Activated naive CD4-positive, alpha-beta T cell treated with anti-CD3 and anti-CD28 coated beads, Interleukin-2, amount 50 U/mL, for 16 hours (primary cell): Measurements from ENCODE around the gene RNLS.
"Not testable (repeated sequence)": the region's sequence is repeated elsewhere in the genome, so short reads cannot be mapped to it uniquely, and the experiment has no call there.

Experiments
- DNase-seq: peaks from one replicate; pipeline ENCODE4 v3.0.0-alpha.2; 2020

Gene RNLS

GRCh38 chr10:88521791-88522190 lies 61.3 kb downstream of the RNLS start:
- DNase-seq: no peak

- no peak for DNase-seq
These were observed 67.9 kb downstream of the RNLS start for GRCh38 chr10:88515235-88515634.

GRCh38 chr10:88512599-88512998 lies 70.5 kb downstream of the RNLS start:
- DNase-seq: no peak

- no peak for DNase-seq
These were observed 74.3 kb downstream of the RNLS start for GRCh38 chr10:88508796-88509195.

GRCh38 chr10:88507826-88508453 lies 75.2 kb downstream of the RNLS start:
- DNase-seq: no peak

GRCh38 chr10:88507404-88507803 lies 75.7 kb downstream of the RNLS start:
- DNase-seq: no peak

GRCh38 chr10:88505680-88506215 lies 77.4 kb downstream of the RNLS start:
- no peak for DNase-seq

GRCh38 chr10:88505265-88505664 lies 77.9 kb downstream of the RNLS start:
- DNase-seq: no peak

- DNase-seq: no peak
These were observed 82.5 kb downstream of the RNLS start for GRCh38 chr10:88500656-88501055.

GRCh38 chr10:88499569-88500470 lies 83.3 kb downstream of the RNLS start:
- DNase-seq: no peak

GRCh38 chr10:88497913-88498312 lies 85.2 kb downstream of the RNLS start:
- no peak for DNase-seq

GRCh38 chr10:88494537-88494936 lies 88.6 kb downstream of the RNLS start:
- no peak for DNase-seq

GRCh38 chr10:88493691-88494483 lies 89.2 kb downstream of the RNLS start:
- no peak for DNase-seq

- no peak for DNase-seq
These were observed 91.8 kb downstream of the RNLS start for GRCh38 chr10:88491314-88491713.

- DNase-seq: no peak
These were observed 92.7 kb downstream of the RNLS start for GRCh38 chr10:88490231-88490980.

- no peak for DNase-seq
These were observed 94.0 kb downstream of the RNLS start for GRCh38 chr10:88489107-88489506.

GRCh38 chr10:88486816-88487215 lies 96.3 kb downstream of the RNLS start:
- not testable (repeated sequence) for DNase-seq

GRCh38 chr10:88482220-88482619 lies 100.9 kb downstream of the RNLS start:
- no peak for DNase-seq

GRCh38 chr10:88478256-88478655 lies 104.9 kb downstream of the RNLS start:
- no peak for DNase-seq

GRCh38 chr10:88477343-88478085 lies 105.6 kb downstream of the RNLS start:
- DNase-seq: no peak
